Fibroblast of peridontal ligament (primary cell): Measurements from ENCODE around the gene BACH2.
"Not testable (repeated sequence)": the region's sequence is repeated elsewhere in the genome, so short reads cannot be mapped to it uniquely, and the experiment has no call there.

Source experiments
- DNase-seq: peaks from one replicate; pipeline ENCODE4 v3.0.0-alpha.2; 2010; ENCODE audit errors: extremely low read depth

The BACH2 gene

DNA sequence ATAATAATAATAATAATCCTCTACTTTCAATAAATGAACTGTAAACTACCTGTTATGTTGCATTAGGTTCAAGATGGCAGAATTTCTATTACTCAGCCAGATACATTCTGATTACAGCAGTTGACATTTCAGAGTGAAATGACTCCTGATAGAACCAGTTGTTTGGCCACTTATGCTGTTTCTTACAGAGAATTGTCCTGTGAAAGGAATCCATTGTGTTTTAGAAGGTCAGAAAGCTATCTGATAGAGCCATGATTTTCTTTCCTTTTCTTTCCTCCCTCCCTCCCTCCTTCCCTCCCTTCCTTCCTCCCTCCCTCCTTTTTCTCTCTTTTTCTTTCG is 385.8 kb downstream of the BACH2 start:
- DNase-seq = no peak

DNA sequence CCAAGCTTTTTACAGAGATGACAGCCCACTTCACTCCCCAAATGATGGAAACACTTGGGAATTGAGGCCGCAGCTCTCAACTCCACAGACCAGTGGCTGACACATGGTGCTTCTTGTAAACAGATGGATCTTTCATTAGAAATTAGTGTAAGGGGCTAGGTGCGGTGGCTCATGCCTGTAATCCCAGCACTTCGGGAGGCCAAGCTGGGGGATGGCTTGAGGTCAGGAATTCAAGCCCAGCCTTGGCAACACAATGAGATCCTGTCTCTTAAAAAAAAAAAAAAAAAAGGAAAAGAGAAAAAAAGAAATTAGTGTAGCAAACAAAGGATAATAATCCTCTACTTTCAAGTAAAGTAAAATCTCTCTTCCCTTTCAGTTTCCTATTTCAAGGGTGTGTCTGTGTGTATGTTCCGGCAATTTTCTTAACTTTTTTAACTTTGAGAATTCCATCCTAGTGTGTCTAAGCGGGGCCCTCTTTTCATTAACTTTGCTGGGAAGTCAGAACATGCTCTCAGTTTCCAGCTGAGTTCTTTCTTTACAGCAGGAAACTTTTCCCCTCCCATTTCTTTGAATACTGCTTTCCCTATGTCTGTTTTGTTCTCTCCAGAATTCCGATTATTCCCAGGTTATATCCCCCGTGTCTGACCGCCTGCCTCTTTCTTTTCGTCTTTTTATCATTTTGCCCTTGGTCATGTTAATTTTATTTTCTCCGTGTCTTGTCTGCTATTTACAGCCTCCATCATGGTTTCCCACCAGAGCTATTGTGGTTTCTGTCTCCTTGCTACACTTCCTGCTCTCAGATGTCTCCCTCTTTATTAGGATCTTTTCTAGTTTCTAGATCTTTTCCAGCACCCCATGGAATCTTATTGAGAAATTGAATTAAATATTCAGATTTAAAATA is 386.4 kb downstream of the BACH2 start:
- DNase-seq = not testable (repeated sequence)

DNA sequence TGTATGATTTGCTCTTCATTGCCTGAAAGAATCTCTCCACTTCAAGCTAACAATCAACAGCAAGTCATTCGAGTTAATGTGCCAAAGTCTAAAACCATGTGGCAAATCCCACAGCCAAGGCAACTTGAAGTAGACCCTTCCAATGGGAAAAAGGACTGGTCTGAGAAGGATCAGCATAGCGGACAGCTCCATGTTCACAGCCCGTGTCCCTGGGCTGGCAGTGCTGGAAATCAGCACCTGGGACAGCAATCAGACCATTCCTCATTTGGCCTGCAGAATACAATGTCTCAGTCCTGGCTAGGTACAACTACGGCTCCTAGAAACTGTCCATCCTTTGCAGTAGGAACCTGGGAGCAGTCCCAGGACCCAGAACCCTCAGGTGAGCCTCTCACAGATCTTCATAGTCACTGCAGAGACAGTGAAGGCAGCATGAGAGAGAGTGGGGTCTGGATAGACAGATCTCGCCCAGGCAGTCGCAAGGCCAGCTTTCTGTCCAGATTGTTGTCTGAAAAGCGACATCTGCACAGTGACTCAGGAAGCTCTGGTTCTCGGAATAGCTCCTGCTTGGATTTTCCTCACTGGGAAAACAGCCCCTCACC is 401.3 kb downstream of the BACH2 start:
- DNase-seq = peak; percentile 54

DNA sequence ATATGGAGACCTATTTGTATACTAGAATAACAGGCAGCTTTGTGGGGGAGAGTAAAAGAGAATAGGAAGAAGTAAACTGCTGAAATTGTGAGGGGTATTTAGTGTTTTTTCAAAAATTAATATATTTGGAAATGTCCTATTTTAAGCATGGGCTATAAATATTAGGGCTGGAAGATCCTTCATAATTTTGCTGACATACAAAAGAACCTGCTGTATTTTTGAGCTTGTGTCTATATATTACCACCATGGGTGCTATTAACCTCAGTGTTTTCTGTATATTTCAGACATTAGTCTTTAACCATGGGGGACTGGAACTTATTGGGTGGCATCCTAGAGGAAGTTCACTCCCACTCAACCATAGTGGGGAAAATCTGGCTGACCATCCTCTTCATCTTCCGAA is 402.5 kb downstream of the BACH2 start, which contains the start of gene GJA10:
GJA10 (plus strand) TSS at position 301 of the 400 bp plus-strand sequence; CDS start at position 301, 0 bp downstream.
- no peak for DNase-seq

DNA sequence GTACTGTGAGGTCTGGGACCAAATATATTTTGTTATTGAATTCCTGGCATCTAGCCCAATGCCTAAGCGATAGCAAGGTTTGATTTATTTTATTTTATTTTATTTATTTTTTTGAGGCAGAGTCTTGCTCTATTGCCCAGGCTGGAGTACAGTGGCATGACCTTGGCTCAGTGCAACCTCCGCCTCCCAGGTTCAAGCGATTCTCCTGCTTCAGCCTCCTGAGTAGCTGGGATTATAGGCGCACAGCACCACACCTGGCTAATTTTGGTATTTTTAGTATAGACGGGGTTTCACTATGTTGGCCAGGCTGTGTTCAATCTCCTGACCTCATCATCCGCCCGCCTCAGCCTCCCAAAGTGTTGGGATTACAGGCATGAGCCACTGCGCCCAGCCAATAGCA is 404.1 kb downstream of the BACH2 start:
- not testable (repeated sequence) for DNase-seq

DNA sequence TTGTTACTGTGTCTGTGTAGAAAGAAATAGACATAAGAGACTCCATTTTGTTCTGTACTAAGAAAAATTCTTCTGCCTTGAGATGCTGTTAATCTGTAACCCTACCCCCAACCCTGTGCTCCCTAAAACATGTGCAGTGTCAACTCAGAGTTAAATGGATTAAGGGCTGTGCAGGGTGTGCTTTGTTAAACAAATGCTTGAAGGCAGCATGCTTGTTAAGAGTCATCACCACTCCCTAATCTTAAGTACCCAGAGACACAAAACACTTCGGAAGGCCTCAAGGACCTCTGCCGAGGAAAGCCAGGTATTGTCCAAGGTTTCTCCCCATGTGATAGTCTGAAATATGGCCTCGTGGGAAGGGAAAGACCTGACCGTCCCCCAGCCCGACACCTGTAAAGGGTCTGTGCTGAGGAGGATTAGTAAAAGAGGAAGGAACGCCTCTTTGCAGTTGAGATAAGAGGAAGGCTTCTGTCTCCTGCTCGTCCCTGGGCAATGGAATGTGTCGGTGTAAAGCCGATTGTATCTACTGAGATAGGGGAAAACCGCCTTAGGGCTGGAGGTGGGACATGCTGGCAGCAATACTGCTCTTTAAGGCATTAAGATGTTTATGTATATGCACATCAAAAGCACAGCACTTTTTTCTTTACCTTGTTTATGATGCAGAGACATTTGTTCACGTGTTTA is 405.7 kb downstream of the BACH2 start:
- DNase-seq = not testable (repeated sequence)

DNA sequence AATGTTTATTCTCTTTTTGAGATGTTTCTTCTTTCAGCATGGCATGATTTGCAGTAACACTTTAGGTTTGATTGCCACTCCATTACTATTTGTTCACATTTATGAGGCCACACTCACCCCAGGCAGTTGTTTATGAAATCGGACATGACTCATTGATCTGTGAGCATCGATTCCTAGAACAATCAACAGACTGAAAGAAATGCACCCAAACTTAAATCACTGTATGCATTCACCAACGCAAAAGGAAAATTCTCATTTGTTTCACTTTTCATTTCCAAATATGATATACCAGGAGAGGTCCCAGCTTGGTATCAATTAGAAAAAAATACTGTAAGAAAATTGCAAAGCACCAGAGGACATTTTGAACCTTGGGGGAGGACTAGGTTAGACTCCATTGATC is 407.8 kb downstream of the BACH2 start:
- no peak for DNase-seq

DNA sequence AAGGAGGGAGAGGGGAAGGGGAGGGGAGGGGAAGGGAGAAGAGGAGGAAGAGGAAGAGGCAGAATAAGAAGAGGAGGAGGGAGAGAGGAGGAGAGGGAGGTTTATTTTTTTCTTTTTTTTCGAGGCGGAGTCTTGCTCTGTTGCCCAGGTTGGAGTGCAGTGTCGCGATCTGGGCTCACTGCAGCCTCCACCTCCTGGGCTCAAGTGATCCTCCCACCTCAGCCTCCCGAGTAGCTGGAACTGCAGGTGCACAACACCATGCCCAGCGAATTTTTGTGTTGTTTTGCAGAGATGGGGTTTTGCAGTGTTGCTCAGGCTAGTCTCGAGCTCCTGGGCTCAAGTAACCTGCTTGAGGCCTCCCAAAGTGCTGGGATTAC is 408.5 kb downstream of the BACH2 start:
- no peak for DNase-seq

DNA sequence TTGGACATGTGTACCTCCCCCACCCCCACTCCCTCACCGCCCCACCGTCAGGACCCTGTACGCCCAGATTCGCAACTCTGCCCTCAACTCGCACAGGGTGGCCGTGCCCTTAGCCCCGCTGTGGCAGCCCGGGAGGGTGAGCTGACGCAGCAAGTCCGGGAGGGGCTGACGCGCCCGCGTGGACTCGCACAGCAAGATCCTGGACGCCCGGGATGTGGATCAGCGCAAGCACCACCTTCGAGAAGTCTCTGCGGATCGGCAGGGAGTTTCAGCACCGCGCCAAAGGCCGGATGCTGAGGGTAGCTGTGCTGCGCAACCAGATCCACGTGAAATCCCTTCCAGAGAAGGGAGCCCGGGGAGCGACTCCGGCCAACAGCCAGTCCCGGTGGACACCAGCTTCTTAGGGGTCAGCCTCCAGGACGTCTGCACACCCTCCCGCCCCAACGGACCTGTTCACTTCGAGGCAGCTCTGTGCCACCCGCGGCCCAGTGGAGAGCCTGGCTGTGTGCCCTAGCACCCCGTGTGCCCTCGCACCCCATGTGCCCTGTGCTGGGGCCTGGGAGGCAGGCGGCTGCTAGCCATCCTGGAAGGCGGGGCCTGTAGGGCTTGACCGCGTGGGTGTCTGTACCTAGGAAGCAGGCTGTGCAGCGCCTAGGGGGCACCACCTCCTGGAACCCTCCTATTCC is 409.0 kb downstream of the BACH2 start:
- no peak for DNase-seq

DNA sequence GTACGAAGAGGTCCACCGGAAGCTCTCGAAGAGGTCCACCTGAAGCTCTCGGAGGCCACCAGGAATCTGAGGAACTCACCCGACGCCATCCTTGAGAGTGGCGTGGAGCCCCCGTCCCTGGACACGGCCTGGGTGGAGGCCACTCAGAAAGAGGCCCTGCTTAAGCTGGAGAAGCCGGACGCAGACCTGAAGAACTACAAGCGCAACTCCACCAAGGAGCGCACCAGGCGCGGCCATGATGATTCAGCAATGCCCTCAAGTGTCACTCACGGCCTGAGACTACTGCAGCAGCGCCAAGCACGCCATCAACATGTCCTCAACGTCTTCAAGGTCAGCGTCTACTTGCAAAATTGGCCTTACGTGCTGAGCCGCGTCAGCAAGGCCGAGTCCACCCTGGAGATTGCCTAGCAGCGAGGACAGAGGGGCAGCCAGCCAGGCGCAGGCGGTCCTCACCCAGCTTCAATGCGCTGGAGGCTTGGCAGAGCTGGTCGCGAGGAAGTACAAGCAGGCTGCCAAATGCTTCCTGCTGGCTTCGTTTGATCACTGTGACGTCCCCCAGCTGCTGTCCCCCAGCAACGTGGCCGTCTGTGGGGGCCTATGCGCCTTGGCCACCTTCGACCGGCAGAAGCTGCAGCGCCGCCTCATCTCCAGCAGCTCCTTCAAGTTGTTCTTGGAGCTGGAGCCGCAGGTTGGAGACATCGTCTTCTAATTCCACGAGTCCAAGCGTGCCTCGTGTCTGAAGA is 410.1 kb downstream of the BACH2 start:
- DNase-seq = no peak
